NCI-H2107 treated with DMSO at 0.1 percent for 48 hours (cell line): ENCODE results near the gene CD300LD.
"Not testable (repeated sequence)": the region's sequence is repeated elsewhere in the genome, so short reads cannot be mapped to it uniquely, and the experiment has no call there.

Experiments used
- DNase-seq: peaks from one replicate; lab custom pipeline; 2025; ENCODE audit not compliant: unreplicated experiment; lab: John Stamatoyannopoulos, UW

Gene CD300LD

GRCh38 chr17:74573635-74574034 lies 18.4 kb downstream of the CD300LD start:
- not testable (repeated sequence) for DNase-seq

- no peak for DNase-seq
These were observed 18.9 kb downstream of the CD300LD start for GRCh38 chr17:74573169-74573568.

- no peak for DNase-seq
These were observed 20.3 kb downstream of the CD300LD start for GRCh38 chr17:74571621-74572270.

GRCh38 chr17:74569020-74570003 lies 22.8 kb downstream of the CD300LD start:
- DNase-seq, result peak; percentile 41

- no peak for DNase-seq
These were observed 23.8 kb downstream of the CD300LD start for GRCh38 chr17:74568106-74568873.

- no peak for DNase-seq
These were observed 24.7 kb downstream of the CD300LD start, which contains the start of gene CD300H for GRCh38 chr17:74567397-74567796. Gene CD300H (minus strand): TSS chr17:74567509.

- DNase-seq, result no peak
These were observed 25.8 kb downstream of the CD300LD start for GRCh38 chr17:74566132-74566753.

- no peak for DNase-seq
These were observed 27.0 kb downstream of the CD300LD start for GRCh38 chr17:74565126-74565525.

- DNase-seq, result no peak
These were observed 28.7 kb downstream of the CD300LD start for GRCh38 chr17:74563358-74563757.

- no peak for DNase-seq
These were observed 30.5 kb downstream of the CD300LD start for GRCh38 chr17:74561586-74561985.

- DNase-seq, result no peak
These were observed 33.1 kb downstream of the CD300LD start for GRCh38 chr17:74558882-74559519.

- DNase-seq, result not testable (repeated sequence)
These were observed 33.7 kb downstream of the CD300LD start for GRCh38 chr17:74558402-74558801.

- no peak for DNase-seq
These were observed 36.6 kb downstream of the CD300LD start for GRCh38 chr17:74555427-74555940.

GRCh38 chr17:74554909-74555308 lies 37.2 kb downstream of the CD300LD start:
- DNase-seq, result no peak

- DNase-seq, result no peak
These were observed 40.0 kb downstream of the CD300LD start for GRCh38 chr17:74552037-74552436.

- DNase-seq, result no peak
These were observed 41.5 kb downstream of the CD300LD start for GRCh38 chr17:74550602-74551001.

GRCh38 chr17:74549343-74549742 lies 42.7 kb downstream of the CD300LD start:
- no peak for DNase-seq

GRCh38 chr17:74547736-74548135 lies 44.3 kb downstream of the CD300LD start:
- no peak for DNase-seq

- no peak for DNase-seq
These were observed 44.8 kb downstream of the CD300LD start for GRCh38 chr17:74547264-74547663.

GRCh38 chr17:74546586-74546985 lies 45.5 kb downstream of the CD300LD start:
- no peak for DNase-seq
